ENCODE results near the gene MSANTD1.

DNA sequence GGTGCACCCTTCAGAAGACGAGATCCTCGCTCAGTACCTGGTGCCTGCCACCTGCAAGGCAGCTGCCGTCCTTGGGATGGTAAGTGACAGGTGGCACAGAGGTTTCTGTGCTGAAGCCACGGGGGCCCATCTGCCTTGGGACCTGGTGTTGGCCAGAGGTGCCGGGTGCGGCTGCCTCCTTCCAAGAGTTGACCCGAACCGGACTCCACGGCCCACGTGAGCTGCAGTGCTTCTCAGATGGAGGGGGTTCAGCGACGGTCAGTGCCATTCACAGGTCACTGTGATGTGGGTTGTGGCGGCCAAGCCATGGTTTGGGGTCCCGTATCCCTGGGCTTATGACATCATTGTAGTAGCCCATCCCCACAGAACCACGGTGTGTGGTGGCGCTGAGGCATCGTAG, 19.0 kb upstream of the MSANTD1 start:
- no peak for TF ChIP-seq EZH2 (IDR thresholded peaks at IDR 0.05; ENCODE audit: borderline replicate concordance, insufficient read depth, low read depth, low read length, poor library complexity, severe bottlenecking)
- no peak for TF ChIP-seq CTCF (IDR thresholded peaks at IDR 0.05)

Measured in B cell (primary cell).